ENCODE measurements around the gene CD5L.

DNA sequence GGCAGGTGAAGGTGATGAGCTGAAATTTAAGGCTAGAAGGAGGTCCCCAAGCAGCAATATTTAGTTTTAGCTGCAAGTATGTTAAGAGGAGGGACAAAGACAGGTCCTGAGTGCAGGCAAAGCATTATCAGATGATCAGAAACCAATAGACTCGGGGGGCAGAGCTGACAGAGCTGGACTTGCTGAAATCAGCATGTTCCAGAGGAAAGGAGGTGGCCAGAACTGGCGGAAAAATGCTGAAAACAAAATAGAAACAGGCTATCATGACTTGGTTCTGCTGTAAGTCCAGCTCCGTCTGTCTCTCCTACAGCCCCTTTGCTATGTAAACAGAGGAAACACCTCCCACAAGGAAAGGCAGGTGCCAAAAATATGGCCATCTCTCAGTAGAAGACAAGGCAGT is at the start of gene CD5L:
- TF ChIP-seq, protein P1, sequence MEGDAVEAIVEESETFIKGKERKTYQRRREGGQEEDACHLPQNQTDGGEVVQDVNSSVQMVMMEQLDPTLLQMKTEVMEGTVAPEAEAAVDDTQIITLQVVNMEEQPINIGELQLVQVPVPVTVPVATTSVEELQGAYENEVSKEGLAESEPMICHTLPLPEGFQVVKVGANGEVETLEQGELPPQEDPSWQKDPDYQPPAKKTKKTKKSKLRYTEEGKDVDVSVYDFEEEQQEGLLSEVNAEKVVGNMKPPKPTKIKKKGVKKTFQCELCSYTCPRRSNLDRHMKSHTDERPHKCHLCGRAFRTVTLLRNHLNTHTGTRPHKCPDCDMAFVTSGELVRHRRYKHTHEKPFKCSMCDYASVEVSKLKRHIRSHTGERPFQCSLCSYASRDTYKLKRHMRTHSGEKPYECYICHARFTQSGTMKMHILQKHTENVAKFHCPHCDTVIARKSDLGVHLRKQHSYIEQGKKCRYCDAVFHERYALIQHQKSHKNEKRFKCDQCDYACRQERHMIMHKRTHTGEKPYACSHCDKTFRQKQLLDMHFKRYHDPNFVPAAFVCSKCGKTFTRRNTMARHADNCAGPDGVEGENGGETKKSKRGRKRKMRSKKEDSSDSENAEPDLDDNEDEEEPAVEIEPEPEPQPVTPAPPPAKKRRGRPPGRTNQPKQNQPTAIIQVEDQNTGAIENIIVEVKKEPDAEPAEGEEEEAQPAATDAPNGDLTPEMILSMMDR (optimal IDR thresholded peaks at IDR 0.05 in 1 of 3, IDR thresholded peaks at IDR 0.05 in 1 of 3, conservative IDR thresholded peaks at IDR 0.05 in 1 of 3; ENCODE audit: extremely low read depth in 1 of 3, insufficient read depth in 2 of 3, low read length in 3 of 3), result no peak
- no peak for TF ChIP-seq EZH2 (IDR thresholded peaks at IDR 0.05; ENCODE audit: low read length)

All from keratinocyte (primary cell).